Measurements from ENCODE around the gene FRMPD4.

DNA sequence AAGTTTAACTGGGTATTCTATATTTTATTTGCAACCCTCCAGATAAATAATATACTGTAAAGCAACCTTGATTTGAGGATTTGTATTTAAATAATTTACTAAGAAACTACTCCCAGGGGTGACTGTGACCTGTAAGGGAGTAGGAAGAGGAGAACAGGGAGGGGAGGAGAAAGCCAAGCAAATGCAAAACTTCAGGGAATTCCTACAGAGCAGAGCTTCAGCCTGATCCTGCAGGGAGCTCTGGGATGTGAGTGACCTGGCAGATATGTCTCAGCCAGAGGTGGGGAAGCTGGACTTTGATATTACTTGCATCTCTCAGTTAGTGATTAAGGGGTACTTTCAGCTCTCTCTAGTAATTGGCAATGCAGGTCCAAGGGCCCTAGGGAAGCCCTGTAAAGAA is 302.0 kb downstream of the FRMPD4 start:
- TF ChIP-seq, protein P1, sequence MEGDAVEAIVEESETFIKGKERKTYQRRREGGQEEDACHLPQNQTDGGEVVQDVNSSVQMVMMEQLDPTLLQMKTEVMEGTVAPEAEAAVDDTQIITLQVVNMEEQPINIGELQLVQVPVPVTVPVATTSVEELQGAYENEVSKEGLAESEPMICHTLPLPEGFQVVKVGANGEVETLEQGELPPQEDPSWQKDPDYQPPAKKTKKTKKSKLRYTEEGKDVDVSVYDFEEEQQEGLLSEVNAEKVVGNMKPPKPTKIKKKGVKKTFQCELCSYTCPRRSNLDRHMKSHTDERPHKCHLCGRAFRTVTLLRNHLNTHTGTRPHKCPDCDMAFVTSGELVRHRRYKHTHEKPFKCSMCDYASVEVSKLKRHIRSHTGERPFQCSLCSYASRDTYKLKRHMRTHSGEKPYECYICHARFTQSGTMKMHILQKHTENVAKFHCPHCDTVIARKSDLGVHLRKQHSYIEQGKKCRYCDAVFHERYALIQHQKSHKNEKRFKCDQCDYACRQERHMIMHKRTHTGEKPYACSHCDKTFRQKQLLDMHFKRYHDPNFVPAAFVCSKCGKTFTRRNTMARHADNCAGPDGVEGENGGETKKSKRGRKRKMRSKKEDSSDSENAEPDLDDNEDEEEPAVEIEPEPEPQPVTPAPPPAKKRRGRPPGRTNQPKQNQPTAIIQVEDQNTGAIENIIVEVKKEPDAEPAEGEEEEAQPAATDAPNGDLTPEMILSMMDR (IDR thresholded peaks at IDR 0.05), result no peak
- TF ChIP-seq POLR2A (IDR thresholded peaks at IDR 0.05), result no peak
